Activated CD4-positive, alpha-beta T cell treated with anti-CD3 and anti-CD28 coated beads for 36 hours (primary cell): ENCODE results near the gene PLCB2. TPM values are rescaled to one million over a fixed set of nuclear protein-coding genes. Genes with fewer than 3 reads are reported as not detected.

ENCODE experiments used
- ATAC-seq: fragments of 200-7000 bp; cut with Tn5 transposase; one replicate; pipeline ENCODE4 v1.10.0; 2021; ENCODE audit warnings: mild to moderate bottlenecking, moderate library complexity
- CTCF ChIA-PET: fragments of 350-600 bp; sonication (Branson Sonifier 250); formaldehyde crosslinking; loops from one replicate; lab custom pipeline; 2021; ENCODE audit warnings: antibody characterized with exemption; lab: Charles Lee
- POLR2A ChIA-PET: fragments of 350-600 bp; sonication (Branson Sonifier 250); formaldehyde crosslinking; loops from one replicate; lab custom pipeline; 2021; ENCODE audit warnings: antibody characterized with exemption, inconsistent platforms; lab: Charles Lee
- DNase-seq: peaks from one replicate; pipeline ENCODE4 v3.0.0-alpha.2; 2020
- H3K27ac Mint-ChIP-seq: one replicate; pipeline ENCODE4 v1.8.0; 2021; ENCODE audit warnings: mixed read lengths
- H3K27me3 Mint-ChIP-seq: one replicate; pipeline ENCODE4 v1.8.0; 2021; ENCODE audit warnings: mixed read lengths
- H3K36me3 Mint-ChIP-seq: one replicate; pipeline ENCODE4 v1.8.0; 2021; ENCODE audit warnings: low read depth, mixed read lengths
- H3K4me1 Mint-ChIP-seq: one replicate; pipeline ENCODE4 v1.8.0; 2021; ENCODE audit warnings: mixed read lengths
- H3K4me3 Mint-ChIP-seq: one replicate; pipeline ENCODE4 v1.8.0; 2021; ENCODE audit warnings: mild to moderate bottlenecking, moderate library complexity, mixed read lengths
- H3K9me3 Mint-ChIP-seq: one replicate; pipeline ENCODE4 v1.8.0; 2021; ENCODE audit warnings: low read depth, mixed read lengths
- intact Hi-C, 2 experiments: fragments of 100-400 bp; cut with DNase I in 1 of 2; cut with micrococcal nuclease in 1 of 2; formaldehyde crosslinking; loops; one replicate each; pipeline versions ENCODE4 v1.14.2 to v1.15.1; 2022 to 2024; cut with DNase I, micrococcal nuclease
- total RNA-seq, 2 experiments: library from RNA; stranded (reverse); gene quantifications; one replicate each; pipeline ENCODE4 v1.2.3, GENCODE V29; 2021

The PLCB2 gene
- total RNA-seq, 2 experiments from 2014 or later: 67.9 to 86.8 TPM

DNA sequence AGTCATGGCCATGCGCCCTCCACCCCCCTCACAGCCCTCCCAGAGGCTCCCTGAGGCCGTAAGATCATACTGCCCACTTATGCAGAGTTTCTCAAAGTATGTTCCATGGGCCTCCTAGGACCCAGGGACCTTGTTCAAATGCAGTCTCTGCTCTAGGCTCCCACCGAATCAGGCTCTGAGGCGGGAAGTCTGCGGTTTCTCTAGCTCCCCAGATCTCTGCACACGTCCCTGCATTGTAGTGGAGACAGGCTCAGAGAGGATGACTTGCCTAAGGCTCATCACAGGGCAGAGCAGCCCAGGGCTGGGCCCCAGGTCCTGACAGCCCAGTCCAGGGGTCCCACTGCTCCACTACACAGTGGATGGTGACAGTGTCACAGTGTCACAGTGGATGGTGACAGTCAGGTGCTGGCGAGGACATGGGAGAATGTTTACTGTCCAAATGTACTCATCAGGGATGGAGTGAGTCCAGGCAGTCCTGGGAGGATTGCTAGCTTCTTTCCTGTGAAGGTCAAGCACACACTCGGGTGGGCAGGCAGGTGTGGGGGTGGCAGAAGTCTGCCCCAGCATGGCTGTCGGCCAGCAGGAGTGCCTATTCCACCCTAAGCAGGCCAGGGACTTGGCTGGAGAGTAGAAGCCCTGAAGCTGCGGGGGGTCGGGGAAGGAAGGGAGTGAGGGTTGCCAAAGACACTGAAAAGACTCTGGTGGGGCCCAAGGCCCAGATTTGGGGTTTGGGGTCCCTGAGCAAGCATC, 37.3 kb downstream of the PLCB2 start:
- POLR2A ChIA-PET: no interaction called here
- Mint-ChIP-seq H3K4me3 (no peak overlapping the region), H3K4me1 (no peaks in the 10 kb centered on the region), H3K27me3 (no peaks in the 10 kb centered on the region), H3K27ac (no peak overlapping the region), H3K9me3 (no peaks in the 10 kb centered on the region), H3K36me3 (no peaks in the 10 kb centered on the region)
- ATAC-seq (no peak), DNase-seq (no peak)
- CTCF ChIA-PET: interaction anchor here (1.1 to 12.2 kb wide), 3 partner anchors 43 to 53 kb away, joined by 4 to 393 read pairs (median 146); partner anchors contain the start of genes INAFM2 and PLCB2
- intact Hi-C loops: loop anchor here (5.0 to 10.0 kb wide), 2 partner anchors 583 to 586 kb away; no protein-coding TSS in a partner anchor

DNA sequence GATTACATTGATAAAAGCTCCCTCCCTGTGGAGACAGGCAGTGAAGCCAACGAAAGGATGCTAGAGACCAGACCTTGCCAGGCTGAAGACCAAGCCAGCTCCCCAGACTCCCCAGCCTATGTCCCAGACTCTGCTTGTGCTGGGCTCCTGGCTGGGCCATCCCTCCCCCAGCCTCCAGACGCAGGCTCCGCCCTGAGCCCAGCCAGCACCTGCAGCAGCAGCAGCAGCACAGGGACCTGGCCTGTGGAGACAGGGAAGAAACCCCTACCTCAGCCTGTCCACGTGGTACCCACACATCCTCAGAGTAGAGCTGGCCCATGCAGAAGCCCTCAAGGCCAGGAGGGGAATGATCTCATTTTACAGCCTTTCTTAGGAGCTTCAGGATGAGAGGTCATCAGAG, 38.1 kb downstream of the PLCB2 start:
- intact Hi-C loops: loop anchor here (5.0 to 10.0 kb wide), 2 partner anchors 582 to 585 kb away; no protein-coding TSS in a partner anchor

GRCh38 chr15:40267670-40268069, 40.1 kb downstream of the PLCB2 start:
- no peaks in the 10 kb centered on the region for H3K27me3 Mint-ChIP-seq
- H3K36me3 Mint-ChIP-seq: no peaks in the 10 kb centered on the region
- ChIA-PET CTCF (interaction anchor here (0.5 to 1.4 kb wide), 7 partner anchors 9 to 591 kb away, joined by 3 to 4 read pairs (median 3); partner anchors contain the start of gene PAK6), POLR2A (no interaction called here)
- intact Hi-C loops: no loop called here
- ATAC-seq (no peak), DNase-seq (no peak)
- H3K27ac Mint-ChIP-seq: no peak overlapping the region
- H3K9me3 Mint-ChIP-seq: no peaks in the 10 kb centered on the region
- H3K4me1 Mint-ChIP-seq: no peaks in the 10 kb centered on the region
- H3K4me3 Mint-ChIP-seq: no peak overlapping the region

More for the DNA sequence above, 38.1 kb downstream of the PLCB2 start:
- Mint-ChIP-seq H3K27me3 (no peaks in the 10 kb centered on the region), H3K27ac (no peak overlapping the region), H3K4me3 (no peak overlapping the region), H3K36me3 (no peaks in the 10 kb centered on the region), H3K9me3 (no peaks in the 10 kb centered on the region), H3K4me1 (no peaks in the 10 kb centered on the region)
- no peak for ATAC-seq
- POLR2A ChIA-PET: no interaction called here
- DNase-seq: no peak
- CTCF ChIA-PET: interaction anchor here (1.0 to 12.2 kb wide), 6 partner anchors 10 to 62 kb away, joined by 3 to 393 read pairs (median 4); partner anchors contain the start of genes INAFM2 and PLCB2

DNA sequence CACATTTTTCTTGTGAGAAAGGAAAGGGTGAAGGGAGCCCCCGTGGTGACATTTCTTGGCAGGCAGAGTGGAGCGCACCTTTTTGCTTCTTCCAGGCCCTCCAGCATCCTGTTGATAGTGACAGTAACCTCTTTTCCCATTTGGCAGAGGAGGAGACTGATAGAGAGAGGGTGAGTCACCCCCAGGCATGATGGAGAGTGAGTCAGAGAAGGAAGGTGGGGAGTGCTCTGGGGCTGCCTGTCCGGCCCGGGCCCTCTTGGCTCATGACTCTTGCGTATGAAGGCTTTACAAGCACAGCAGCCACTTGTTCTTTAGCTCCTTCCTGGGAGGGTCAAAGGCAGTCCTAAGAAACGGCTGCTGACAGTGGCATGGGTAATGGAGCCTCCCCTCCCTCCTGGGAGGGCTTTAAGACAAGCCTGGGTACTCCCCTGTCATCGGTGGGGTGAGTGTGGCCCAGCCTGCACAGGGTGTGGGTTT, 40.9 kb downstream of the PLCB2 start:
- Mint-ChIP-seq H3K4me1 (no peaks in the 10 kb centered on the region), H3K27me3 (no peaks in the 10 kb centered on the region), H3K36me3 (no peaks in the 10 kb centered on the region), H3K4me3 (no peak overlapping the region), H3K9me3 (no peaks in the 10 kb centered on the region), H3K27ac (no peak overlapping the region)
- intact Hi-C loops: no loop called here
- POLR2A ChIA-PET: interaction anchor here (0.6 kb wide), 1 partner anchor 163 kb away, joined by 3 read pairs; no protein-coding TSS in a partner anchor
- CTCF ChIA-PET: interaction anchor here (0.5 to 1.4 kb wide), 4 partner anchors 16 to 1711 kb away, joined by 3 read pairs; partner anchors contain the start of gene PAK6
- no peak for DNase-seq
- ATAC-seq: peak; percentile 83

DNA sequence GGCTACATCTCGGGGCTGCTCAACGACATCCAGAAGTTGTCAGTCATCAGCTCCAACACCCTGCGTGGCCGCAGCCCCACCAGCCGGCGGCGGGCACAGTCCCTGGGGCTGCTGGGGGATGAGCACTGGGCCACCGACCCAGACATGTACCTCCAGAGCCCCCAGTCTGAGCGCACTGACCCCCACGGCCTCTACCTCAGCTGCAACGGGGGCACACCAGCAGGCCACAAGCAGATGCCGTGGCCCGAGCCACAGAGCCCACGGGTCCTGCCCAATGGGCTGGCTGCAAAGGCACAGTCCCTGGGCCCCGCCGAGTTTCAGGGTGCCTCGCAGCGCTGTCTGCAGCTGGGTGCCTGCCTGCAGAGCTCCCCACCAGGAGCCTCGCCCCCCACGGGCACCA, 41.9 kb downstream of the PLCB2 start:
- no peaks in the 10 kb centered on the region for H3K9me3 Mint-ChIP-seq
- no peak overlapping the region for H3K27ac Mint-ChIP-seq
- no peak overlapping the region for H3K4me3 Mint-ChIP-seq
- no peaks in the 10 kb centered on the region for H3K4me1 Mint-ChIP-seq
- ChIA-PET POLR2A (no interaction called here), CTCF (interaction anchor here (1.0 kb wide), 1 partner anchor 9 kb away, joined by 4 read pairs; no protein-coding TSS in a partner anchor)
- H3K36me3 Mint-ChIP-seq: no peaks in the 10 kb centered on the region
- intact Hi-C loops: no loop called here
- no peak for ATAC-seq
- no peak for DNase-seq
- H3K27me3 Mint-ChIP-seq: no peaks in the 10 kb centered on the region

DNA sequence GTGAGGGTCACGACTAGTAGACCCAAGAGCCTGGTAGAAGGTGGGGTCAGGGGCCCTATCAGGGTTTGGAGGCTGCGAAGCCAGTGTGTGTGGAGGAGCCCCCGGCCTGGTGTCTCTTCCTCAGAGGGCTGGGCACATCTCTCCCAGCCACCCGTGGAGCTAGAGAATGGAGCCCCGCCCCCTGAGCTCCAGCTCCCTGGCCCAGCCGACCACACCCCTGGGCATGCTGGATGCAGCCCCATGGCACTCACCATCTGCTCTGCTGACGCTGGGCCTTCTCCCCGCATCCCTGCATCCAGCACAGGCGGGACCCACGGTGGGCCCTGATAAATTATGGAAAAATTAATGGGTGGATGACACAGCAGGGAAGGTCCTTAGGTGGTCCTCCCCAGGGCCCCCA, 42.4 kb downstream of the PLCB2 start:
- CTCF ChIA-PET: interaction anchor here (1.0 to 3.1 kb wide), 2 partner anchors 9 to 47 kb away, joined by 4 to 18 read pairs; no protein-coding TSS in a partner anchor

DNA sequence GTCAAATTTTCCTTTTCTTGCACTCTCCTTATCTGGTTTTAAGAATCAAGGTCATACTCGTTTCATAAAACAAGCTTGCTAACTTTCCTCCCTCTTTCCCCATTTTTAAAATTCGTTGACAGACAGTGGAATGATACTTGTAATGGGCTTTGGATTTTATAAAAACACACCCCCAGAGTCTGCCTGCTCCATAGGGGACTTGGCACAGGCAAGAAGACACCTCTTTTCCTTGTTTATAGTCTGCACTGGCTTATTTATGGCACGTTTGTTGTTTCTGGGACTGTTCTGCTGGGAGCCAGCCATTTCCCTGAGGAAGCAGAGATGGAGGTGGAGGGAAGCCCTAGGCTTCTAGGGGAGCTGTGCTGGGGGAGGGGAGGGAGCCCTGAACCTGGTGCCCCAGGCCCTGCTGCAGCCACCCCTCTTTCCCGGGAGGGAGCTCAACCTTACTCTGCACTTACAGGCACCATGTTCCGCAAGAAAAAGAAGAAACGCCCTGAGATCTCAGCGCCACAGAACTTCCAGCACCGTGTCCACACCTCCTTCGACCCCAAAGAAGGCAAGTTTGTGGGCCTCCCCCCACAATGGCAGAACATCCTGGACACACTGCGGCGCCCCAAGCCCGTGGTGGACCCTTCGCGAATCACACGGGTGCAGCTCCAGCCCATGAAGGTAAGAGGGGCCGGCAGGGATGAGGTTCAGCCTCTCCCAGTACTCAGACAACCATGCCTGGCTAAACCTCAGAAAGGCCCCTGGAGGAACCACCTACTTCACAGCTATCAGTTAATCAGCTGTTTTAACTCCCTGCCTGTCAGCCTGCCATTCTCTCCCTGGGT, 43.2 kb downstream of the PLCB2 start:
- DNase-seq: no peak
- ChIA-PET POLR2A (no interaction called here), CTCF (interaction anchor here (1.0 to 5.5 kb wide), 6 partner anchors 9 to 158 kb away, joined by 3 to 42 read pairs (median 11); no protein-coding TSS in a partner anchor)
- no peaks in the 10 kb centered on the region for H3K36me3 Mint-ChIP-seq
- no peaks in the 10 kb centered on the region for H3K9me3 Mint-ChIP-seq
- no peaks in the 10 kb centered on the region for H3K27me3 Mint-ChIP-seq
- no peak overlapping the region for H3K4me3 Mint-ChIP-seq
- intact Hi-C loops: no loop called here
- ATAC-seq: no peak
- H3K4me1 Mint-ChIP-seq: no peaks in the 10 kb centered on the region
- no peak overlapping the region for H3K27ac Mint-ChIP-seq

More for the DNA sequence above, 42.4 kb downstream of the PLCB2 start:
- H3K27me3 Mint-ChIP-seq: no peaks in the 10 kb centered on the region
- no peaks in the 10 kb centered on the region for H3K36me3 Mint-ChIP-seq
- no peak overlapping the region for H3K4me3 Mint-ChIP-seq
- intact Hi-C loops: no loop called here
- no peak for ATAC-seq
- no peaks in the 10 kb centered on the region for H3K9me3 Mint-ChIP-seq
- POLR2A ChIA-PET: no interaction called here
- H3K27ac Mint-ChIP-seq: no peak overlapping the region
- H3K4me1 Mint-ChIP-seq: no peaks in the 10 kb centered on the region
- no peak for DNase-seq

- ATAC-seq (no peak), DNase-seq (no peak)
- H3K27me3 Mint-ChIP-seq: no peaks in the 10 kb centered on the region
- intact Hi-C loops: no loop called here
- CTCF ChIA-PET: interaction anchor here (0.5 to 5.5 kb wide), 8 partner anchors 8 to 156 kb away, joined by 3 to 42 read pairs (median 4); no protein-coding TSS in a partner anchor
- H3K36me3 Mint-ChIP-seq: no peaks in the 10 kb centered on the region
- POLR2A ChIA-PET: interaction anchor here (0.6 kb wide), 1 partner anchor 237 kb away, joined by 3 read pairs; no protein-coding TSS in a partner anchor
- no peaks in the 10 kb centered on the region for H3K9me3 Mint-ChIP-seq
- no peak overlapping the region for H3K4me3 Mint-ChIP-seq
- H3K27ac Mint-ChIP-seq: no peak overlapping the region
- no peaks in the 10 kb centered on the region for H3K4me1 Mint-ChIP-seq
Measured at GRCh38 chr15:40263024-40263754, 44.5 kb downstream of the PLCB2 start.

GRCh38 chr15:40259021-40259420, 48.7 kb downstream of the PLCB2 start:
- DNase-seq: no peak
- POLR2A ChIA-PET: no interaction called here
- CTCF ChIA-PET: interaction anchor here (0.6 to 2.0 kb wide), 5 partner anchors 9 to 51 kb away, joined by 3 to 7 read pairs (median 6); no protein-coding TSS in a partner anchor
- intact Hi-C loops: no loop called here
- Mint-ChIP-seq H3K27me3 (peaks cover 2% of the 10 kb centered on the region), H3K36me3 (no peaks in the 10 kb centered on the region), H3K4me3 (no peak overlapping the region), H3K4me1 (no peaks in the 10 kb centered on the region), H3K27ac (no peak overlapping the region), H3K9me3 (no peaks in the 10 kb centered on the region)
- no peak for ATAC-seq

- no peaks in the 10 kb centered on the region for H3K9me3 Mint-ChIP-seq
- H3K27me3 Mint-ChIP-seq: peaks cover 6% of the 10 kb centered on the region
- no peak for ATAC-seq
- no peak for DNase-seq
- H3K36me3 Mint-ChIP-seq: no peaks in the 10 kb centered on the region
- ChIA-PET POLR2A (no interaction called here), CTCF (interaction anchor here (0.6 to 2.0 kb wide), 5 partner anchors 10 to 50 kb away, joined by 3 to 7 read pairs (median 6); no protein-coding TSS in a partner anchor)
- H3K27ac Mint-ChIP-seq: no peak overlapping the region
- H3K4me3 Mint-ChIP-seq: no peak overlapping the region
- intact Hi-C loops: no loop called here
- H3K4me1 Mint-ChIP-seq: peaks cover 2% of the 10 kb centered on the region
Measured at GRCh38 chr15:40258544-40258943, 49.2 kb downstream of the PLCB2 start.
